HCT116 (cell line): ENCODE data around the gene ATP10B.

Experiments used
- CTCF ChIP-seq, 3 experiments: fragments of 200-600 bp in 1 of 3; sonication (generic) in 1 of 3; IDR thresholded peaks in 2 of 3; conservative IDR thresholded peaks in 1 of 3; 2 replicates each; pipeline ENCODE4 v1.5.1; 2012 to 2017; ENCODE audit warnings: low read depth in 2 of 3, low read length in 2 of 3, antibody characterized with exemption in 1 of 3, borderline replicate concordance in 1 of 3, control low read depth in 1 of 3, mild to moderate bottlenecking in 1 of 3, mixed read lengths in 1 of 3, mixed run types in 1 of 3, moderate library complexity in 1 of 3; ENCODE audit not compliant: insufficient read depth in 1 of 3
- ELF1 ChIP-seq: IDR thresholded peaks from 2 replicates; pipeline ENCODE4 v1.6.1; 2012; ENCODE audit warnings: low read depth, borderline replicate concordance
- EZH2 ChIP-seq: fragments of 200-600 bp; sonication (generic); IDR thresholded peaks from 2 replicates; pipeline ENCODE4 v1.6.1; 2017; ENCODE audit warnings: antibody characterized with exemption, mixed run types
- EZH2phosphoT487 ChIP-seq: fragments of 200-600 bp; IDR thresholded peaks from 2 replicates; pipeline ENCODE4 v1.6.1; 2018; ENCODE audit warnings: antibody characterized with exemption, borderline replicate concordance
- FOSL1 ChIP-seq: IDR thresholded peaks from 2 replicates; pipeline ENCODE4 v1.6.1; 2012; ENCODE audit warnings: low read depth
- MAX ChIP-seq: IDR thresholded peaks from 2 replicates; pipeline ENCODE4 v1.6.1; 2012
- POLR2A ChIP-seq: IDR thresholded peaks from 2 replicates; pipeline ENCODE4 v1.7.0; 2011; ENCODE audit warnings: borderline replicate concordance; ENCODE audit not compliant: insufficient read depth, insufficient read length; ENCODE audit errors: extremely low read depth
- POLR2AphosphoS5 ChIP-seq: IDR thresholded peaks from 2 replicates; pipeline ENCODE4 v1.6.1; 2011; ENCODE audit warnings: mild to moderate bottlenecking, low read depth, low read length, moderate library complexity
- SP1 ChIP-seq: IDR thresholded peaks from 2 replicates; pipeline ENCODE4 v1.6.1; 2012; ENCODE audit warnings: low read depth
- TCF7L2 ChIP-seq: IDR thresholded peaks from 2 replicates; pipeline ENCODE4 v1.7.0; 2011; ENCODE audit warnings: borderline replicate concordance, inconsistent platforms; ENCODE audit not compliant: insufficient read depth, insufficient read length; ENCODE audit errors: extremely low read depth
- YY1 ChIP-seq: IDR thresholded peaks from 2 replicates; pipeline ENCODE4 v1.6.1; 2011; ENCODE audit warnings: low read length, low read depth, moderate library complexity, mild to moderate bottlenecking; ENCODE audit not compliant: insufficient replicate concordance; ENCODE audit errors: extremely low read depth

DNA sequence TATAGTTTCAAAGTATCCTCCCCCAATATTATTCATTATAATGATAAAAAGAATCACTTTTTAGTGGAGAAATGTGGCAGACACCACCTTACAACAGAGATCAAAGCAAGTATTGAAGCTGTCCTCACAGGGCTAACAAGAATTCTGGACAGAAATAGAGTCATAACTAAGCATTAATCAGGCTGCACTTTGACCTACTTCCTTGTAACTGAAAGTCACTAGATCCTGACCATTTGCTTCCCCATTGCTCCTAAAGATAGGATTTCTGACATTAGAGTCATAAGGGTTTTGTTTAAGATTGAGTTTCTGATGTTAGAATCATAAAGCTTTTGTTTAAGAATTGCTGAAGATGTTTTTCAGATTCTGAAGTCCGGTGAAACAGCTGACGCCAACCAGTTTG, 159.7 kb downstream of the ATP10B start:
- TF ChIP-seq CTCF (IDR thresholded peaks at IDR 0.05 in 2 of 3, conservative IDR thresholded peaks at IDR 0.05 in 1 of 3; ENCODE audit: borderline replicate concordance in 1 of 3, insufficient read depth in 1 of 3, low read depth in 2 of 3, low read length in 2 of 3) (no peak), POLR2A (no peak), ELF1 (no peak), TCF7L2 (no peak), POLR2AphosphoS5 (no peak), EZH2 (no peak), MAX (no peak), YY1 (no peak), FOSL1 (no peak), EZH2phosphoT487 (no peak), SP1 (no peak)
